ENCODE data around the gene RABL6. TPM values are rescaled to one million over a fixed set of nuclear protein-coding genes. Genes with fewer than 3 reads are reported as not detected.
"Not testable (repeated sequence)": the region's sequence is repeated elsewhere in the genome, so short reads cannot be mapped to it uniquely, and the experiment has no call there.

The RABL6 gene
- 100 to 1,000 TPM in 1 of 4 donors, 10 to 100 TPM in 3; 75.5 to 114 (median 82.3) TPM for polyA plus RNA-seq
- long read RNA-seq, donor 1, transcript RABL6-205 (6 exons, 3,328 nt) = major isoform, 8 of 76 reads
- long read RNA-seq, donor 1, partial matches to known transcripts = 62 of 76 reads
- long read RNA-seq, donor 1, other reads (novel, unspliced or antisense) = 0 of 76 reads
- long read RNA-seq, donor 2, partial matches to known transcripts = 23 of 25 reads
- long read RNA-seq, donor 2, other reads (novel, unspliced or antisense) = 0 of 25 reads
- long read RNA-seq, donor 3, partial matches to known transcripts = 26 of 31 reads
- long read RNA-seq, donor 3, other reads (novel, unspliced or antisense) = 0 of 31 reads
- long read RNA-seq, donor 4 = 0 reads
- long read RNA-seq, donor 5 = 0 reads
- long read RNA-seq, donor 6, partial matches to known transcripts = 15 of 19 reads
- long read RNA-seq, donor 6, other reads (novel, unspliced or antisense) = 0 of 19 reads
- long read RNA-seq, donor 7 = 0 reads
- long read RNA-seq, donor 8, partial matches to known transcripts = 0 of 1 reads
- long read RNA-seq, donor 8, other reads (novel, unspliced or antisense) = 0 of 1 reads
- long read RNA-seq, donor 9, partial matches to known transcripts = 5 of 5 reads
- long read RNA-seq, donor 9, other reads (novel, unspliced or antisense) = 0 of 5 reads
- long read RNA-seq, donor 10, partial matches to known transcripts = 40 of 48 reads
- long read RNA-seq, donor 10, other reads (novel, unspliced or antisense) = 0 of 48 reads

DNA sequence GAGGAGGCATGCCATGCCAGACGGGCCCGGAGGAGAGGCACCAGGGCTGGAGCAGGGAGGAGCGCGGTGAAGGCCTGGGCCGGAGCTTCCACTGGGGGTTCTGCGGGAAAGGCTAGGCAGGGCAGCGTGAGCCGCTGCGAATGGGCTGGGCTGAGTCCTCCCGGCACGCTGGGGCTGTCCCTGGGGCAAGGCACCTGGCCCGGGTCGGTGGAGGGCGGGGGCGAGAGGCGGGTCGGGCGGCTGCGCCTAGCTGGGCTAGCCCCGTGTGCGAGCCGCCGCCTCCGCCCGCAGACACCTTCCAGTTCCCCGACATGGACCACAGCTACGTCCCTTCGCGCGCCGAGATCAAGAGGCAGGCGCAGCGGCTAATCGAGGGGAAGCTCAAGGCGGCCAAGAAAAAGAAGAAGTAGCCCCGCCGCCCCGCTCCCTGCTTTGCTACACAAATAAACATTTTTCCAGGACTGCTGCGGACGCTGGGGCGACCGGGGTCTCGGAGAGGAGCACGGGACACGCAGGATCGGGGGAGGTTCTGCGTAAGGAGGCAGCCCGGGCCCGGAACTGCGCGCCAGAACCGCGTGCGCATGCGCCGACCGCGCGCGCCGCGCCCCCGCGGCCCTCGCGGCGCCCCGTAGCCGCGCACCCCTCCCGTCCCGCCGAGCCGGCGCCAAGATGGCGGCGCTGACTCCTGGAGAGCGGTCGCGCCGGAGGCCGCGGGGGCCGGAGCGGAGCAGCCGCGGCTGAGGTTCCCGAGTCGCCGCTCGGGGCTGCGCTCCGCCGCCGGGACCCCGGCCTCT is at the start of gene RABL6:
RABL6 (plus strand) TSS at position 668 of the 794 bp plus-strand sequence. CDS start 249 bp downstream, outside the sequence.
- peaks cover 0 to 66% (median 2%) of the 10 kb centered on the region in 3 donors for H3K36me3 ChIP-seq (ENCODE audit: control insufficient read depth in 3 of 3, insufficient read depth in 2 of 3, low read depth in 1 of 3, low read length in 3 of 3)
- 0 to 1% (median 1%) methylated on average over 42 to 96 of the region's 96 CpGs for WGBS, 3 donors
- H3K27me3 ChIP-seq (ENCODE audit: control insufficient read depth in 3 of 3, insufficient read depth in 3 of 3, low read length in 3 of 3) = no peaks in the 10 kb centered on the region
- H3K9me3 ChIP-seq (ENCODE audit: control insufficient read depth in 2 of 2, insufficient read depth in 1 of 2, low read depth in 1 of 2, low read length in 1 of 2) = no peaks in the 10 kb centered on the region
- H3K4me3 ChIP-seq (ENCODE audit: low read depth in 1 of 3, low read length in 3 of 3) = peak within 1 kb of the TSS; percentile 86 to 96 (median 95)
- FAIRE-seq (no peak), DNase-seq (peak; percentile 69 to 94)
- H3K27ac ChIP-seq (ENCODE audit: low read depth in 1 of 3, low read length in 2 of 3) = peak within 1 kb of the TSS; percentile 77 to 93 (median 93)
- peaks cover 4 to 20% (median 4%) of the 10 kb centered on the region in 3 donors for H3K4me1 ChIP-seq (ENCODE audit: control insufficient read depth in 3 of 3, insufficient read depth in 2 of 3, low read depth in 1 of 3, low read length in 2 of 3)

- Histone ChIP-seq H3K27ac (ENCODE audit: low read depth in 1 of 3, low read length in 2 of 3) (no peak overlapping the region), H3K9me3 (ENCODE audit: control insufficient read depth in 2 of 2, insufficient read depth in 1 of 2, low read depth in 1 of 2, low read length in 1 of 2) (peaks cover 0 to 12% of the 10 kb centered on the region in 2 donors), H3K4me1 (ENCODE audit: control insufficient read depth in 3 of 3, insufficient read depth in 2 of 3, low read depth in 1 of 3, low read length in 2 of 3) (peaks cover 0 to 4% (median 0%) of the 10 kb centered on the region in 3 donors), H3K36me3 (ENCODE audit: control insufficient read depth in 3 of 3, insufficient read depth in 2 of 3, low read depth in 1 of 3, low read length in 3 of 3) (no peaks in the 10 kb centered on the region), H3K27me3 (ENCODE audit: control insufficient read depth in 3 of 3, insufficient read depth in 3 of 3, low read length in 3 of 3) (peaks cover 0 to 2% (median 0%) of the 10 kb centered on the region in 3 donors), H3K4me3 (ENCODE audit: low read depth in 1 of 3, low read length in 3 of 3) (no peak overlapping the region)
- no peak for FAIRE-seq
- no peak for DNase-seq
- WGBS, 3 donors = 73 to 78% (median 78%) methylated on average over 7 to 9 of the region's 9 CpGs
Measured at GRCh38 chr9:136759001-136759400, 48.7 kb upstream of the RABL6 start.

DNA sequence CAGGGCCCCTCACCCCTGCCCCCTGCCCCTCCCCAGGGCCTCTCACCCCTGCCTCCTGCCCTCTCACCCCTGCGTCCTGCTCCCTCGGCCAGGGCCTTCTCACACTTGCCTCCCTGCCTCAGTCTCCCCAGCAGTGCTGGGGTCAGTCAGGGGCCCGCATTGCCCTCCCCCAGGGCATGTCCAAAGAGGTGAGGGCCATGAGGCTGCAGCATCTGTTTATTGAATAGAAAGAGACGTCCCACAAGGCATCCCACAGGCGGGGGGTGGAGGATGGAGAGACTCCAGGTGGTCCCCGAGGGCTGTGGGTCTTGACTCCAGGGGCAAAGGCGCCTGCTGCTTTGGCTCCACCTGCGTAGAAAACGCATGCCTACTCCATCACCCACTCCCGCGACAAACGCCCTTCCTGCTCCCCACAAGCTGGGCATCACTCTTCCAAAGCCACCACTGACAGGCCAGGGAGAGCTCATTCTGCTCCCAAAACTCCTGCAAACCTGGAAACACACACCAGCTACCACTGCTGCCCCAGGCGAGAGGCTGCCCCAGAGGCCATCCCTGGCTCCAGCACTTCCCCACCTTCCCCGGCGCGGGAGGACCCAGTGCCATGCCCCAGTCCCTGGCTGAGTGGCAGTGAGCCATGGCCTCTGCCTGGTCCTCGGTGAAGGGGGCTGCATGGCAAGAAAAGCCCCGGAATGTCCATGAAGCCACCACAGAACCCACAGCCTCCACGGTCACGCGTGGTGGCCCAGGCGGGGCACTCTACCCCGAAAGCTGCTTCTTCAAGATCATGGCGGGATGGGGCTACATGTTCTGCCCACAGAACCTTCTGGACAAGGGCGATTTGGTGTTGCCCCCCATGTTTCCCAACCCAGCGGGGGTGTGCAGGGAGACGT is 48.1 kb upstream of the RABL6 start:
- no peaks in the 10 kb centered on the region for H3K36me3 ChIP-seq (ENCODE audit: control insufficient read depth in 3 of 3, insufficient read depth in 2 of 3, low read depth in 1 of 3, low read length in 3 of 3)
- FAIRE-seq (no peak), DNase-seq (no peak)
- H3K27ac ChIP-seq (ENCODE audit: low read depth in 1 of 3, low read length in 2 of 3) = no peak overlapping the region
- 80 to 82% (median 82%) methylated on average over 27 of the region's 27 CpGs for WGBS, 3 donors
- peaks cover 0 to 2% (median 0%) of the 10 kb centered on the region in 3 donors for H3K27me3 ChIP-seq (ENCODE audit: control insufficient read depth in 3 of 3, insufficient read depth in 3 of 3, low read length in 3 of 3)
- peaks cover 0 to 11% (median 0%) of the 10 kb centered on the region in 3 donors for H3K4me1 ChIP-seq (ENCODE audit: control insufficient read depth in 3 of 3, insufficient read depth in 2 of 3, low read depth in 1 of 3, low read length in 2 of 3)
- no peak overlapping the region for H3K4me3 ChIP-seq (ENCODE audit: low read depth in 1 of 3, low read length in 3 of 3)
- peaks cover 0 to 12% of the 10 kb centered on the region in 2 donors for H3K9me3 ChIP-seq (ENCODE audit: control insufficient read depth in 2 of 2, insufficient read depth in 1 of 2, low read depth in 1 of 2, low read length in 1 of 2)

GRCh38 chr9:136760424-136760823 is 47.3 kb upstream of the RABL6 start:
- Histone ChIP-seq H3K4me1 (ENCODE audit: control insufficient read depth in 3 of 3, insufficient read depth in 2 of 3, low read depth in 1 of 3, low read length in 2 of 3) (peaks cover 0 to 17% (median 0%) of the 10 kb centered on the region in 3 donors), H3K27ac (ENCODE audit: low read depth in 1 of 3, low read length in 2 of 3) (no peak overlapping the region), H3K27me3 (ENCODE audit: control insufficient read depth in 3 of 3, insufficient read depth in 3 of 3, low read length in 3 of 3) (no peaks in the 10 kb centered on the region), H3K9me3 (ENCODE audit: control insufficient read depth in 2 of 2, insufficient read depth in 1 of 2, low read depth in 1 of 2, low read length in 1 of 2) (peaks cover 0 to 11% of the 10 kb centered on the region in 2 donors), H3K4me3 (ENCODE audit: low read depth in 1 of 3, low read length in 3 of 3) (no peak overlapping the region), H3K36me3 (ENCODE audit: control insufficient read depth in 3 of 3, insufficient read depth in 2 of 3, low read depth in 1 of 3, low read length in 3 of 3) (no peaks in the 10 kb centered on the region)
- no peak for DNase-seq
- 70 to 73% (median 70%) methylated on average over 20 to 25 of the region's 25 CpGs for WGBS, 3 donors
- no peak for FAIRE-seq

DNA sequence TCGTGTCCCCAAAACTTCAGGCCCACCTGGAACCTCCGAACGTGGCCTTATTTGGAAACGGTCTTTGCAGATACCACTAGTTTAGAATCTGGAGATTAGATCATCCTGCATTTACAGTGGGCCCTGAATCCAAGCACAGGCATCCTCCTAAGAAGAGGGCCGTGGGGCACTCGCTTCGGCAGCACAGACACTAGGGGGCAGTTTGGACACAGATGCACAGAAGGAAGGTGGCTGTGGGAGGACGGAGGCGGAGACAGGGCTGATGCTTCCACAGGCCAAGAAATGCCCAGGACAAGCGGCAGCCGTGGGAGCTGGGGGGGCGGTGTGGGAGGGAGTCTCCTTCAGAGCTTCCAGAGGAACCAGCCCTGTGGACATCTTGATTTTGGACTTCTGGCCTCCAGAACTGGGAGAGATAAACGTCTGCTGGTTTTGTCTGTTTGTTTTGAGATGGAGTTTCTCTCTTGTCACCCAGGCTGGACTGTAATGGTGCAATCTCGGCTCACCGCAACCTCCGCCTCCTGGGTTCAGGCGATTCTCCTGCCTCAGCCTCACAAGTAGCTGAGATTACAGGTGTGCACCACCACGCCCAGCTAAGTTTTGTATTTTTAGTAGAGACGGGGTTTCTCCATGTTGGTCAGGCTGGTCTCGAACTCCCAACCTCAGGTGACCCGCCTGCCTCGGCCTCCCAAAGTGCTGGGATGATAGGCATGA is 46.8 kb upstream of the RABL6 start:
- H3K27me3 ChIP-seq (ENCODE audit: control insufficient read depth in 3 of 3, insufficient read depth in 3 of 3, low read length in 3 of 3); H3K27ac ChIP-seq (ENCODE audit: low read depth in 1 of 3, low read length in 2 of 3); H3K36me3 ChIP-seq (ENCODE audit: control insufficient read depth in 3 of 3, insufficient read depth in 2 of 3, low read depth in 1 of 3, low read length in 3 of 3); H3K9me3 ChIP-seq (ENCODE audit: control insufficient read depth in 2 of 2, insufficient read depth in 1 of 2, low read depth in 1 of 2, low read length in 1 of 2); H3K4me3 ChIP-seq (ENCODE audit: low read depth in 1 of 3, low read length in 3 of 3); FAIRE-seq: not testable (repeated sequence)
- H3K4me1 ChIP-seq (ENCODE audit: control insufficient read depth in 3 of 3, insufficient read depth in 2 of 3, low read depth in 1 of 3, low read length in 2 of 3) = peaks cover 0 to 17% (median 0%) of the 10 kb centered on the region in 3 donors
- DNase-seq = peak; percentile 52 to 76
- WGBS, 3 donors = 33 to 44% (median 35%) methylated on average over 21 to 22 of the region's 22 CpGs

- H3K4me3 ChIP-seq (ENCODE audit: low read depth in 1 of 3, low read length in 3 of 3) = no peak overlapping the region
- H3K9me3 ChIP-seq (ENCODE audit: control insufficient read depth in 2 of 2, insufficient read depth in 1 of 2, low read depth in 1 of 2, low read length in 1 of 2) = peaks cover 0 to under 1% of the 10 kb centered on the region in 2 donors
- no peaks in the 10 kb centered on the region for H3K27me3 ChIP-seq (ENCODE audit: control insufficient read depth in 3 of 3, insufficient read depth in 3 of 3, low read length in 3 of 3)
- FAIRE-seq (no peak), DNase-seq (no peak)
- no peak overlapping the region for H3K27ac ChIP-seq (ENCODE audit: low read depth in 1 of 3, low read length in 2 of 3)
- 80 to 89% (median 83%) methylated on average over 11 to 13 of the region's 13 CpGs for WGBS, 3 donors
- H3K36me3 ChIP-seq (ENCODE audit: control insufficient read depth in 3 of 3, insufficient read depth in 2 of 3, low read depth in 1 of 3, low read length in 3 of 3) = no peaks in the 10 kb centered on the region
- H3K4me1 ChIP-seq (ENCODE audit: control insufficient read depth in 3 of 3, insufficient read depth in 2 of 3, low read depth in 1 of 3, low read length in 2 of 3) = peaks cover 0 to 17% (median 0%) of the 10 kb centered on the region in 3 donors
Measured at GRCh38 chr9:136761545-136761981, 46.2 kb upstream of the RABL6 start.

DNA sequence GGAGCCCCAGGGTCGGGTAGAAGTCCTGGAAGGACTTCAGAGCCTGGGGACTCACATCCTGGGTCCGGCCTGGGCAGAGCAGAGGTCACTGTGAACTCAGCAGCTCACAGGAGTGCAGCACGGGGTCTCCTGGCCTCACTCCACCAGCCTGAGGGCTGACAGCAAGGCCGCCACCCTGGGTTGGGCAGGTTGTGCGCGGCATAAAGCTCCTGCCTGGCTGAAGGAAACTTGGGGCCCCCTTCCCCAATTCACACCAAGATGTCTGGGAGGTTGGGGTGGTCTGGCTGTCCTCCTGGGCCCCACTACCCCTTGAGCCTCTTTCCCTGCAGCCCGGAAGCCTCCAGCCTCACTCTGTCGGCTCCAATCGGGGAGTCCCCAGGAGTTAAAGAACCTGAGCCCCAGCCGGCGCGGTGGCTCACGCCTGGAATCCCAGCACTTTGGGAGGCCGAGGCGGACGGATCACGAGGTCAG is 45.5 kb upstream of the RABL6 start:
- Histone ChIP-seq H3K4me1 (ENCODE audit: control insufficient read depth in 3 of 3, insufficient read depth in 2 of 3, low read depth in 1 of 3, low read length in 2 of 3) (peaks cover 0 to 17% (median 0%) of the 10 kb centered on the region in 3 donors), H3K27ac (ENCODE audit: low read depth in 1 of 3, low read length in 2 of 3) (no peak overlapping the region), H3K27me3 (ENCODE audit: control insufficient read depth in 3 of 3, insufficient read depth in 3 of 3, low read length in 3 of 3) (no peaks in the 10 kb centered on the region), H3K9me3 (ENCODE audit: control insufficient read depth in 2 of 2, insufficient read depth in 1 of 2, low read depth in 1 of 2, low read length in 1 of 2) (peaks cover 0 to 6% of the 10 kb centered on the region in 2 donors), H3K36me3 (ENCODE audit: control insufficient read depth in 3 of 3, insufficient read depth in 2 of 3, low read depth in 1 of 3, low read length in 3 of 3) (no peaks in the 10 kb centered on the region), H3K4me3 (ENCODE audit: low read depth in 1 of 3, low read length in 3 of 3) (no peak overlapping the region)
- no peak for FAIRE-seq
- no peak for DNase-seq
- WGBS, 3 donors = 72 to 80% (median 73%) methylated on average over 15 to 17 of the region's 17 CpGs
